ENCODE measurements around the gene ARID1B. TPM values are rescaled to one million over a fixed set of nuclear protein-coding genes. Genes with fewer than 3 reads are reported as not detected.

Gene ARID1B
- total RNA-seq, 1 donor from 2014 or later: 97.2 TPM

DNA sequence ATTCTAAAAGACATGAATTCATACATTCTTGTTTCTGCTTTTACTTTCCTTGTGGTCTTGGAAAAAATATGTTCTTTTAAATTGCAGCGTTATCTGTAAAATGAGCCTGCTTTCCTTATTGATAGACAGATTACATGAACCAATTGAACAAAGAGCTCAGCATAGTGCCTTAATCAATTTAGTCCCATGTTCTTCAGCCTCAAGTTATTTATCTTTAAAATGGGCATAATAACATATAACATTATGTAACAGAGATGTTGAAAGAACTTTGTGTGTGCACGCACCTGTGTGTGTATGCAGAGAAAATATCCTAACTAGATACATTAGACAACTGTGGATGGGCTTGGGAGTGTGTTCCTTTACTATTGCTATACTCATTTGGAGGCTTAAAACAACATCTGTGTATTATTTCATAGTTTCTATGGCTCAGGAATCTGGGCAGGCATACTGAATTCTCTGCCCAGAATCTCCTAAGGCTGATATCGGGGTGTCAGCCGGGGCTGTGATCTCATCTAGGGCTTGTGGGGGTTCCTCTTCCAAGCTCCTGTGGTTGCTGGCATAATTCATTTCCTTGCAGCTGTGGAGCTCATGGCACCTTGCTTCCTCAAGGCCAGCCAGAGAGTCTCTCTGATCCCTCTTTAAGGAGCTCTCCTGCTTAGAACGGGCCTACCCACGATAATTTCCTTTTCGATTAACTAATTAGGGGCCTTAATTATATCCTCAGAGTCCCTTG lies 194.1 kb downstream of the ARID1B start:
- TF ChIP-seq, protein P1, sequence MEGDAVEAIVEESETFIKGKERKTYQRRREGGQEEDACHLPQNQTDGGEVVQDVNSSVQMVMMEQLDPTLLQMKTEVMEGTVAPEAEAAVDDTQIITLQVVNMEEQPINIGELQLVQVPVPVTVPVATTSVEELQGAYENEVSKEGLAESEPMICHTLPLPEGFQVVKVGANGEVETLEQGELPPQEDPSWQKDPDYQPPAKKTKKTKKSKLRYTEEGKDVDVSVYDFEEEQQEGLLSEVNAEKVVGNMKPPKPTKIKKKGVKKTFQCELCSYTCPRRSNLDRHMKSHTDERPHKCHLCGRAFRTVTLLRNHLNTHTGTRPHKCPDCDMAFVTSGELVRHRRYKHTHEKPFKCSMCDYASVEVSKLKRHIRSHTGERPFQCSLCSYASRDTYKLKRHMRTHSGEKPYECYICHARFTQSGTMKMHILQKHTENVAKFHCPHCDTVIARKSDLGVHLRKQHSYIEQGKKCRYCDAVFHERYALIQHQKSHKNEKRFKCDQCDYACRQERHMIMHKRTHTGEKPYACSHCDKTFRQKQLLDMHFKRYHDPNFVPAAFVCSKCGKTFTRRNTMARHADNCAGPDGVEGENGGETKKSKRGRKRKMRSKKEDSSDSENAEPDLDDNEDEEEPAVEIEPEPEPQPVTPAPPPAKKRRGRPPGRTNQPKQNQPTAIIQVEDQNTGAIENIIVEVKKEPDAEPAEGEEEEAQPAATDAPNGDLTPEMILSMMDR (conservative IDR thresholded peaks at IDR 0.05): no peak
- H3K27ac Mint-ChIP-seq: no peak overlapping the region
- H3K4me1 Mint-ChIP-seq (ENCODE audit: unreplicated experiment): peaks cover 42% of the 10 kb centered on the region
- DNase-seq (ENCODE audit: extremely low spot score, unreplicated experiment): no peak
- H3K36me3 Mint-ChIP-seq: no peaks in the 10 kb centered on the region
- H3K27me3 Mint-ChIP-seq: no peaks in the 10 kb centered on the region
- no peak overlapping the region for H3K4me3 Mint-ChIP-seq
- H3K9me3 Mint-ChIP-seq: no peaks in the 10 kb centered on the region

DNA sequence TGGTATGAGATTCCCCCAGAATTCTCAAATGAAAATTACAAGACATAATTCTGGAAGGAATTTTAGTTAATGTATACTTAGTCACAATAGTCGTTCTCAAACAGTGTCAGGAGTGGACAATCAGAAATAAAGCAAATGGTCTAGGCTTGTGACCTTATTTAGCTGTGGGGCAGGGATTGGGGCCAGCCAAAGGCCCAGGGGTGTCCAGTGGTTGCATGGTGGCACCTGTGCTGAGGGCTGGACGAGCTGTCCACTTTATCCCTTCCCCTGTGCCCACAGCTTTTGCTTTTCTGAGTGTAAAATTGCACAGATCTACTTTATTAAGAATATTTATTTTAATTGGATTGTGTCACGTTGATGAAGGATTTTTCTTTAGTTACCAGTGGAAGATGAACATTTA lies 195.0 kb downstream of the ARID1B start:
- no peaks in the 10 kb centered on the region for H3K9me3 Mint-ChIP-seq

GRCh38 chr6:156974830-156975261 lies 197.7 kb downstream of the ARID1B start:
- Mint-ChIP-seq H3K4me1 (ENCODE audit: unreplicated experiment) (peaks cover 30% of the 10 kb centered on the region), H3K9me3 (no peaks in the 10 kb centered on the region), H3K27me3 (no peaks in the 10 kb centered on the region), H3K36me3 (peaks cover 3% of the 10 kb centered on the region), H3K27ac (no peak overlapping the region), H3K4me3 (no peak overlapping the region)
- no peak for DNase-seq (ENCODE audit: extremely low spot score, unreplicated experiment)
- TF ChIP-seq, protein P1 (conservative IDR thresholded peaks at IDR 0.05): no peak

More for the DNA sequence above, 195.0 kb downstream of the ARID1B start:
- Mint-ChIP-seq H3K36me3 (no peaks in the 10 kb centered on the region), H3K27ac (no peak overlapping the region), H3K4me1 (ENCODE audit: unreplicated experiment) (peaks cover 43% of the 10 kb centered on the region), H3K27me3 (no peaks in the 10 kb centered on the region), H3K4me3 (no peak overlapping the region)
- no peak for DNase-seq (ENCODE audit: extremely low spot score, unreplicated experiment)
- TF ChIP-seq, protein P1 (conservative IDR thresholded peaks at IDR 0.05): no peak

DNA sequence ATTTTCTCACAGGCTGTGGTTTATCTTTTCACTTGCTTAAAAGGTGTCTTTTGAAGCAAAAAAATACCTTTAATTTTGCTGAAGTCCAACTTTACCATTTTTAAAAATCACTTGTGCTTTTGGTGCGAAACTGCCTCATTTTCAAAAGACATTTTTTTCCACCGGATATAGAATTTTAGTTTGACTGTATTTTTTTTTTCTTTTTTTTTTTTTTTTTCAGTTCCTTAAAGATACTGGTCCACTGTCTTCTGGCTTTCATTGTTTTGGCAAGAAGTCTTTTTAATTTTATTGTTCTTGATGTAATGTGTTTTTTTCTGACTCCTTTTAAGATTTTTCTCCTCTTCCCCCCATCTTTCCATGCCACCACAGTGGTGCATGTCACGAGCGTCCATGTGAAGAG lies 198.2 kb downstream of the ARID1B start:
- H3K27ac Mint-ChIP-seq: no peak overlapping the region
- TF ChIP-seq, protein P1 (conservative IDR thresholded peaks at IDR 0.05): no peak
- H3K27me3 Mint-ChIP-seq: no peaks in the 10 kb centered on the region
- H3K4me3 Mint-ChIP-seq: no peak overlapping the region
- H3K9me3 Mint-ChIP-seq: no peaks in the 10 kb centered on the region
- no peak for DNase-seq (ENCODE audit: extremely low spot score, unreplicated experiment)
- peaks cover 31% of the 10 kb centered on the region for H3K4me1 Mint-ChIP-seq (ENCODE audit: unreplicated experiment)
- H3K36me3 Mint-ChIP-seq: peaks cover 3% of the 10 kb centered on the region

GRCh38 chr6:156976216-156977127 lies 199.3 kb downstream of the ARID1B start:
- Mint-ChIP-seq H3K36me3 (peaks cover 3% of the 10 kb centered on the region), H3K4me3 (no peak overlapping the region), H3K27ac (no peak overlapping the region), H3K9me3 (no peaks in the 10 kb centered on the region), H3K4me1 (ENCODE audit: unreplicated experiment) (peaks cover 40% of the 10 kb centered on the region), H3K27me3 (no peaks in the 10 kb centered on the region)
- TF ChIP-seq, protein P1 (conservative IDR thresholded peaks at IDR 0.05): no peak
- no peak for DNase-seq (ENCODE audit: extremely low spot score, unreplicated experiment)
